GM21529 (cell line): ENCODE data around the gene ITGB5.
A peak's percentile ranks its signal among the peaks of the same experiment; 100 is the strongest.

Experiments
- ATAC-seq: cut with Tn5 transposase; IDR thresholded peaks from one replicate; pipeline ENCODE4 v1.9.1; 2021; ENCODE audit not compliant: unreplicated experiment

Gene ITGB5

DNA sequence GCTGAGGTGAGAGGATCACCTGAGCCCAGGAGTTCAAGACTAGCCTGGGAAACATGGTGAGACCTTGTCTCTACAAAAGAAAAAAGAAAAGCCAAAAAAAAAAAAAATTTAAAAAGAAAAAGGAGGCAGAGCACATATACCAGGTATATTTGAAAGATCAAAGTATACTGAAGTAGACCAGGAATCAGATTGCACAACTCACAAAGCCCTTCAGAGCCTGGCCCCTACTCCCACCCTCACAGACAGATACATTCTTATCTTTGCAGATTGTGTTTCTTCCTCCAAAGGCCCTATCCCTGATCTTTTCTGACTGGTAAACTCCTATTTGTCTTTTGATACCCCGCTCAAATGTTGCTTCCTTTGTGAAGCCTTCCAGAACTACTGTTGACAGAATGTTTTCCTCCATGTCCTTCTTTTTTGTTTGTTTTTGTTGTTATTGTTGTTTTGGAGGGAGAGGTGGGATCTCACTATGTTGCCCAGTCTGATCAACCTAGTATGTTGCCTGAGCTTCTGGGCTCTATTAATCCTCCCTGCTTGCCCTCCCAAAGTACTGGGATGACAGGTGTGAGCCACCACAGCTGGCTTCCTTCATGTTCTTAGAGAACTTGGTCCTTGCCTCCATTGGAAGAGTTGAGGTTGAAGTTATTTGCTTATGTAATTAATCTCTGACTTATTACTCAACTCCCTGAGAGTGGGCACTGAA lies 9.8 kb upstream of the ITGB5 start:
- ATAC-seq, result no peak

DNA sequence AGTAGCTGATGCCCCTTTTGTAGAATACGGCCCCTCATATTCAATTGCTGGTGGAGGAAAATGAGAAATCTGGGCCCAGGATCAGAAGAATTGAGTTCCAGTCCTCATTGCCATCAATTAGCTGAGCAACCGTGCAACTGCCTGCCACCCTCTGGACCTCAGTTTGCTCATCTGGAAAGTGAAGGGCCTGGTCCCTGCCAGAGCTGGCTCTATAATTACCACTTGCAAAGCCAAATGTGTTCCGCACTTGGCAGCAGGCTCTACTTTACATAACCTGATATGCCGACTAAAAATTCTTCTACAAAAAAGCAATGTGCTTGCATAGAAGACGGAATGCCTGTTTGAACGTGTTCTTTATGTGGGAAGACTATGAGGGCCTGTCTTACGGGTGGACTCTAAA lies 8.6 kb upstream of the ITGB5 start:
- no peak for ATAC-seq

DNA sequence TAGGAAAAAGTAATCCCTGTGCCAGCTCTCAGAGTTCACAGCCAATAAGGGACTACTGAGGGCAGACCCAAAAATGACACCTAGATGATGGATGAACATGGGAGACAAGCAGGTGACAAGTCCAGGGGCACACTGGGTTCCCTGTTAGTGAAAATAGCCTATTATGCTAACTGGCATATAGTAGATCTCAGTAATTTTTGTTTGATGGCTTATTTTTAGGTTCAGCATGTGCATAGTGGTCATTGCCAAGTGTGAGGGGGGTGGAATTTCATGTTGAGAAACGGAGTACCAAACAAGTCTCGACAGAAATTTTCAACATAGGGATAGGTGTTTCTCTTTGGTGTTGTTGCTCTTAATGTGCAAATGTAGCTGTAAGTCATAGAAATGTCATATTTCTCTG lies 6.4 kb upstream of the ITGB5 start:
- ATAC-seq, result no peak

- no peak for ATAC-seq
These were observed 3.5 kb upstream of the ITGB5 start for GRCh38 chr3:124890573-124891190.

GRCh38 chr3:124888482-124889441 lies 1.6 kb upstream of the ITGB5 start:
- no peak for ATAC-seq

GRCh38 chr3:124887932-124888298 lies 750 bp upstream of the ITGB5 start:
- no peak for ATAC-seq

DNA sequence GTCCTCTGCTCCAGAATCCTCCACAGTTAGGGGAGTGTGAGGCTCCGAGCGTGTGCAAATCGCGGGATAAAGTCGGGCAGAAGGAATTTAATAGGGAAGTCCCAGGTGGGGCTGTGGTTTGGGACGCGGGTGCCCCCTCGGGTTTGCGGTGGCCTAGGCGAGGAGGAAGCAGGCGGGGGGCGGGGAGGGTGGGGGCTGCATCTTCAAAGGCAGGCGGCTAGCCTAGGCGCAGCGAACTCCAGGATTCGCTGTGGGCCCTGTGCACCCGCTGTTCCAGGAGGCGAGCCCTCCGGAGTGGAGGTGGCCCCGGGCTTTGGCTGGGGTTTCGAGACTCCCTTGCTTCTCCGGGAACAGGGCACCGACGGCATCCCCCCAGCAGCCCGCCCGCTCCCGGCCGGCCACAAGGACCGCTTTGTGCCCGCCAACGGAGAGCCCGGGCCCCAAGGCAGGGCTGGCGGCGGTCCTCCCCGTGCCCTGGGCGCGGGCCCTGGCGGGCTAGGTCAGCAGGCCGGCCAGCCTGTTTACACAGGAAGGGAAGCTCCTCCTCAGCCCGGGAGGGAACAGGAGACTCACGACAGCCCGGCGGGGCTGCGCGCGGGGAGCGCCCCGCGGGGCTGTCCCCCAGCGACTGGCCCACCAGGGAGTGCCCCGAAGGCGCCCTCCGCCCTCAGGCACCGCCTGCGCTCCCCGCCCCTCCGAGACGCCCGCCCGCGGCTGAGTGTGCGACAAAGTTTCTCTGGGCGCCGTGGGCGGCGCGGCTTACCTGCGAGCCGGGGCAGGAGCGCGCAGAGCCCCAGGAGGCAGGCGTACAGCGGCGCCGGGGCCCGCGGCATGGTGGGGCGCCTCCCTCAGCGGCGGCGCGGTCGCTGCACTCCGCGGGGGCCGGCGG lies 753 bp downstream of the ITGB5 start:
- ATAC-seq, result peak; percentile 46

DNA sequence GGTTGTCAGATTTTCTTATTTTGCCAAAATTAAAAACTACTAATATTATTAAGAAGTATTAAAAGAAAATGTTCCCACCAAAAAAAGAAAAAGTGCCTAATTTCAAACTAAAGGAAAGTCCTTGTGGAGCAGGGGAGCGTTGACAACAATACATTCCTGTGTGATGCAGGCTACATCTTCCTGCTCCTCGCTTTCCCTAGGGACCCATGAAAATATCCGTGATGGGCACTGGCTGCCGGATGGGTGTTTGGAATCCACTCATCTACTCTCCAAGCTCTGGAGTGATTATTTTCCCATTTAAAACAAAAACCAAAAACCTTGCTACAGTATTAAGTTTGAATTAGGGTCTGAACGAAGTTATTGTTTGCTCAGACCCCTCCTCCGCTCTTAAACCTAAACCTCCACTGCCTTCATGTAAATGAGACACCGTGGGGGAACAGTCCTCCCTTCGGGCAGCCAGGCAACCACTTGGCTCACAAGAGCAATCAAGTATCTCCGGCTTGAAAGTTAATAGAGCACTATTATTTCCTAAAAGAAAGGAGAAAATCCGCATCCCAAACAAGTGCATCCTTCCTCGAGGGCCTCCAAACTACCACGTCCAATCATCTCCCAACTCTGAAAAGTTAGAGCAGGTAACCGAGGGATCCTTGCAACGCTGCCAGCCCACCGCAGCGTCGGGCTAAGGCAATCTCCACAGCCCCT lies 1.5 kb downstream of the ITGB5 start:
- ATAC-seq, result no peak

DNA sequence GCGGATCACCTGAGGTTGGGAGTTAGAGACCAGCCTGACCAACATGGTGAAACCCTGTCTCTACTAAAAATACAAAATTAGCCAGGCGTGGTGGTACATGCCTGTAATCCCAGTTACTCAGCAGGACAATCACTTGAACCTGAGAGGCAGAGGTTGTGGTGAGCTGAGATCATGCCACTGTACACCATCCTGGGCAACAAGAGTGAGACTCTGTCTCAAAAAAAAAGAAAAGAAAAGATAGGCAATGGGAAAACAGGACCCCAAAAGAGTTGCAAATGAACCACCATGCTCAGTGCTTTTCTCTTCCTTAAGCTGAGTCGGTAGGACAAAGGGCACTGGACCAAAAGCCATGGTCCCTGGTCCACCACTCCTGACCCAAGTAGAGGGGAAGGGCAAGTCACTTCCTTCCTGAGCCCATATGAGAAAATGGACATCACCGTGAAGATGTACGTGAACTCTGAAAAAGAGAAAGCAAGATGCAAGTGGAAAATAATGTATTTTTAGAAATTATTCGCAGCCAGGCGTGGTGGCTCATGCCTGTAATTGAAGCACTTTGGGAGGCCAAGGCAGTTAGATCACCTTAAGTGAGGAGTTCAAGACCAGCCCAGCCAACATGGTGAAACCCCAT lies 2.6 kb downstream of the ITGB5 start:
- ATAC-seq, result no peak

DNA sequence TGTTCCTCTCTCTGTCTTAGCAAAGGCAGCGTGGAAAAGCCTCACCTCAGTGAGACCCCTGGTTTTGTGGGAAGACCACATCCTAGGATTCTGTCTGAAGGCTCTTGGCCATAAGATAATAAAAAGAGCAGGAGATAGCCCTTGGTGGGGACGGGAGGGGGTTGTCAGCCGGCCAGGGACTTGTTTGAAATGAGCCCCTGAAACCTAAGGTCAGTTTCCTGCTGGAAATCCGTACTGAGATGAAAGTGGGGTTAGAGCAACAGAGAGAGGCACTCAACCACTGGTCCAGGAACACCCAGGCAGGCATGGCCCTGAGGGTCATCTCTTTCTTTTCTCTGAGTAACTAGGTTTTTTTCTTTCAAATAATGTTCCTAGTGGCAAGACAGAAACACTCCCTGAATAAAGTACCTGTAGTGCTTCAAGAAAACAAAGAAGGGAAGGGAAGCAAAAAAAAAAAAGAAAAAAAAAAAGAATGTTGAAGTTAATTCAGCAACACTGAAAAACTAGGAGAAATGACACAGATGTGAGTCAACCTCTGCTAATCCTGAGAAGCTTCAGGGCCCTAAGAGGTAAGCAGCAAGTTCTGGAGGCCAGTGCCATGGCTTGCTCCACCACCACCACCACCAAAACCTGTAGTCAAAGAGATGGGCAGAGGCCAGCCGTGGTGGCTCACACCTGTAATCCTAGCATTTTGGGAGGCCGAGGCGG lies 3.2 kb downstream of the ITGB5 start:
- no peak for ATAC-seq

DNA sequence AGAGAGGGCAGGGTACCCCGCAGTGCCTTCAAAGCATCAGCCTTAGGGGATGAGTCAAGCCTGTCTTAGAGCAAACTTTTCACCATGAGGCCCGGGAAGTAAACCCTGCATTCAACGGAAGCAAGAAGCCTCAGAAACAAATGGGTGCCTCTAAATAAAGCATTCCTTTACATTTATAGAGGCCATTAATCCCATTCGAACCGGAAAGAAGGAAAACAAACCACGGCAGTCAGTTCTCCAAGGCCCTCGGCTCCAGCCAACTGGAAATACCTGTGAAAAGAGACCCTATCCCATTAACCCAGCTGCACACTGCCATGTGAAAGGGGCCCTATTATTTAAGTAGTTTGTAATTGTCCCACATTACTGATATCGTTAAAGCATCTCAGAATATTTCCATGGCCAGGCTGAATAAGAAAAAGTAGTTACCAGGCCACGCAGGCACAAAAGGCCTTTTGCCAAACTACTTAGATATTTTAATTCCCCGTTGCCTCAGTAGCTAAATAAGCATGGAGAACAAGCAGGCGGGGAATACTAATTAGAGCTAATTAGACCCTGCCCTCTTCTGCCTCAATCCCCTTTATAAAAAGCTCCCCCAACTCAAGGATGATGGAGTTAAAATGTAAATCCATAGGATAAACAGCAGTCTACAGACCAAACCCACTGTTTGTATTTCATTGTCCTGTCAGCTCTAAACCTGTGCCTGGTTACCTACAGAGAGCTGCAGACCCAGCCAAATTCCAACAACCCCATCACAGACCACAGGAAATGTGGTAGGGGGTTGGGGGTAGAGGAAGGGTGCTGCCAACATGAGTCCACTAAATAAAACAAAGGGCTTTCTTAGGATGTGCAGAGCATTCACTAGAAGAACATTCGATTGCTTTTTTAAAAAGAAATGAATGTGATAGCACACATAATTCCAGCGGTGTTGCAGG lies 4.1 kb downstream of the ITGB5 start:
- no peak for ATAC-seq

- no peak for ATAC-seq
These were observed 5.0 kb downstream of the ITGB5 start for GRCh38 chr3:124881976-124882697.

GRCh38 chr3:124879337-124879680 lies 7.9 kb downstream of the ITGB5 start:
- no peak for ATAC-seq

DNA sequence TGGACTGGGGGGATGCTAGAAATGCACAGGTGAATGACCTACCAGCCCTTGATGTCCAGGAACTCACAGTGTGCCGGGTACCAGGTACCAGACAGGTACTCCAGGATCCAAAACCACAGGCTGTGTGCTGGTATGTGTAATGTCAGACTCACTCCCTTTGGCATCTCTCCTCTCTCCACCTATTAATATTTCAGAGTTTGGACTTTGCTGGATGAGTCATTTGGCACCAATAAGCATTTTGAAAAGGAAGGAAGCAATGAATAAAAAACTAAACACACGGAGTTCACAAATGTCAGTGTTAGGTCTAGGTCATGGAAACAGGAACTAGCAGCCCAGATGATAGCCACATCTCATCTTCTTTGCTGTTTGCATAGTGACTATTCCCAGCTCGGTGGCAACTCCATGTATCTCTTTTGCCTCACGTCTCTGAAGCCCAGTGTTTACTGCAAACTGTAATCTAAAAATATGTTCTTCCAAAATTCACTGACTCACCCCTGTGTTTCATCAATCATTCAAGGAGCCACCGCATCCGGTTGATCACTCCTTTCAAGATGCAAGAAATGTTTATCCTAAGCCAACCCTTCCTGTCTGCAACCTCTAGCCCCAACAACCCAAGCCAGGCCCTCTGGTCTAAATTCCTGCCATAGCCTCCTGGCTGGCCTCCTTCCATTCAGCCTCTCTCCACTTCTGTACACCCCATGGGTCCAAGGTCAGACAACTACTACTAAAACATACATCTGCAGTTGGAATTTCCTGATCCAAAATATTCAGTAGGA lies 8.4 kb downstream of the ITGB5 start:
- ATAC-seq, result no peak

- no peak for ATAC-seq
These were observed 9.5 kb downstream of the ITGB5 start for GRCh38 chr3:124877674-124878073.

DNA sequence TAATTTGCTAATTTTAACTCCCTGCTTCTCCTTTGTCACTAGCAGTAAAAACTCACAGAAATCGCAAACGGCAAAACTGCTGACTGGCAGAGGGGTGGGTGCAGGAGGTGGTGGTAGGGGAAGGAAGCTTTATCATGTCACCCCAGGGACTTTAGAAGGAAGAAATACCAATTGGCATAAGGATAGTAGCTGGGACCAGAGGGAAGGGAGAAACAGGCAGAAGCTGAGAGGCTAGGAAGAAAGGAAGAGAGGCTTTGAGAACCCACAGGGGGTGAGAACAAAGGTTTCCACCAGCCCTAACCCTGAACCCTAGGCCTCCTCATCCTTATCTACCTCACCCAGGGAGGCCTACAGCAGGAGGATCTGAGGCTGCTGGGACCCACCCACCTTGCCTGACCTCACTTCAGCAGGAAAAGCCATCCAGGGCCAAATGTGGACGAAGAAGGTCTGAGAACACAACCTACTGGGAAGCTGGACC lies 10.7 kb downstream of the ITGB5 start:
- ATAC-seq, result no peak

GRCh38 chr3:124873226-124873625 lies 13.9 kb downstream of the ITGB5 start:
- no peak for ATAC-seq
